Measurements from ENCODE around the gene PREX1. TPM values are rescaled to one million over a fixed set of nuclear protein-coding genes. Genes with fewer than 3 reads are reported as not detected.

Gene PREX1
- total RNA-seq, 1 donor from 2014 or later = 33.1 TPM

- DNase-seq (ENCODE audit: low read depth in 2 of 2) = no peak
Measured at GRCh38 chr20:48685300-48685699, 142.5 kb downstream of the PREX1 start.

DNA sequence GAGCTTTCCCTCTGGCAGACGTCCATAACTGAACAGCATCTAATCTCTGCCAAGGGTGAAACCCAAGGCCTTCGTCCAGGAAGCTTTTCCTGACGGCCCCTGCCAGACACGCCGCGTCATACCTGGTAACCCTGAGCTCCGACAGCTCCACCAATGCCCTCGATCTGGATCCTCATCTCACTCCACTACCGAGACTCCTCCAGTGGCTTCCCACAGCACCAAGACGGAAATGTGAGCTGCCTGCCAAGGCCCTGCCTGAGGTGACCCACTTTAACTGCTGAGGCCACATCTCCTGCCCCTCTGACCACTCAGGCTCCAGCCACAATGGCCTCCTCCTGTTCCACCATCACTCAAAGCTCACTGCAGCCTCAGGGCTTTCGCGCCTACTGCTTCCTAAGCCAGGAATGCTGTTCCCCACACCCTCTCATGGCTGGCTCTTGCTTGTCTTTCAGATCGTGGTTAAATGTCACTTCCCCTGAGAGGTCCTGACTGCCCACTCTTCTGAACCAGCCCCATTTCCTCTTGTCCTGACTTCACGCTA is 143.2 kb downstream of the PREX1 start:
- peak in 1 of 2 donors; percentile 49 for DNase-seq (ENCODE audit: low read depth in 2 of 2)

DNA sequence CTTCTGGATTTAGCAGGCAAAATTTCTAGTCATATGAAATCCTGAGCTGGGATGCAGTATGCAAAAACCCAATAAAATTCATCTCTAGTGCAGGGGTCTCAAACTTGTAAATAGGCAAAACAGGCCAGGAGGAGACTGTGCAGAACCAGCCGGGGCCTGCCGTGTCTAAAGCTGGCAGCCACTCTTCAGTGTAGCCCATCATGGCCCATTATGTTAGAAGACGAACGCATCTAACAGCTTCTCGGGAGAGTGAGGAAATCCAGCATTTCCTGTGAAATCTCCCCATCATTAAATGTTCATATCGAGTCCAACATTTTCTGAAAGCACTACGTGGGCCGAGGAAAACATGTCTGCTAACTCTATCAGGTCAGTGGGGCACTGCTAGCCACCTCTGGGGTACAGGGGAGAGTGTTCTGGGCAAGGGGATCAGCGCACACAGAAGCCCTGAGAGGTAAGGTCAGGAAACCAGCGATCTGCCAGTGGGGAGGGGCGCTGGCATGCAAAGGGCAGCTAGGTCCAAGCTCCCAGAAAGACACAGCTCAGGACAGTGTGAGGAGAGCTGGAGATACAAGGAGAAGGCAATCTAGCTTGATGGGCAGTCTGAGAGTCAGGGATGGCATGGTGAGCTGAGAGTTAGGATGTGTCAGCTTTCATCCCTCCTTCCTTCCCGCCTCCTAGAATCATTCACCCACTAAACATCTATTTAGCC is 144.2 kb downstream of the PREX1 start:
- DNase-seq (ENCODE audit: low read depth in 2 of 2) = peak in 1 of 2 donors; percentile 49

- DNase-seq (ENCODE audit: low read depth in 2 of 2) = peak; percentile 84 to 86
Measured at GRCh38 chr20:48682529-48683363, 145.1 kb downstream of the PREX1 start.

- DNase-seq (ENCODE audit: low read depth in 2 of 2) = no peak
Measured at GRCh38 chr20:48681873-48682426, 145.8 kb downstream of the PREX1 start.

DNA sequence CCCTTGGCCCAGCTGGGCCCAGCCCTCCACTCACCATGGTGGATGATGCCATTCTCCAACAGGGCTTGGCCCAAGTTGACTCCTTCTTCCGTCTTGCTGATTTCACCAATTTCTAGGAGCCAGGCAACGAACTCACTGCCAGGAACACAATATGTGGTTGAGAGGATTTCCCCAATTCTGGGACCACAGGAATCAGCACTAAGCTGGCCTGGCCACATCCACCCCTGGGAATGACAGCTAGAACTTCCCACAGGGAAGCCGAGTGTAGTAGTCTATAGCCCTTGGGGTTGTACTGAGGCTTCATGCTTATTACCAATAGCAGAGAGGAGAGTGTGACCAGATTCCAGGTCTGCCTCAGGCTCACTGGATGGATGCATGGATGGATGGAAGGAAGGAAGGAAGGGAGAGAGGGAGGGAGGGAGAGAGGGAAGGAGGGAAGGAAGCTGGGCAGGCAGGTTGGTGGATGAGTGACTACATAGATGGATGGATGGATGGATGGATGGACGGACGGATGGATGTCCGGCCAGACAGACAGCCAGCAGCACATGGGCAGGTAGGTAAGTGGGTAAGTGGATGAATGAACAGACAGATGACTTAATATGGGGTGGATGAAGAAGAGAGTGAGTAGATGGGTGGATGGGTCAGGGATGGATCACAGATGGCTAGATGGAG is 146.5 kb downstream of the PREX1 start:
- DNase-seq (ENCODE audit: low read depth in 2 of 2) = no peak

DNA sequence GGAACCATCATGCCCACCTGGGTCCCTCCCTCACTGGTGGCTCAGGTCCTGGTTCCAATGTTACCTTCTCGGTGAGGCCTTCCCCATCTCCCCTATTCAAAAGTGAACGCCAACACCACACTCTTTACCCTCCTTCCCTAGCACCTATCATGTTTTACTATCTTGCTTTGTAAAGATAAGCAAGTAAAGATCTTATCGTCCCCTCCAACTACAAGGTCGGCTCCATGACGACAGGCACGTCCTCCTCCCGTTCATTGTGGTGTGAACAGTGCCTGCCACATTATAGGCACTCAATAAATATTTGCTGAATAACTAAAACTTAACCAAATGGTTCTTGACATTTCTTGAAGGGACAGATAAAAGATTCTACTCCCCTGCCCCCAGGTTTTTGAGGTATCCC is 147.1 kb downstream of the PREX1 start:
- no peak for DNase-seq (ENCODE audit: low read depth in 2 of 2)

DNA sequence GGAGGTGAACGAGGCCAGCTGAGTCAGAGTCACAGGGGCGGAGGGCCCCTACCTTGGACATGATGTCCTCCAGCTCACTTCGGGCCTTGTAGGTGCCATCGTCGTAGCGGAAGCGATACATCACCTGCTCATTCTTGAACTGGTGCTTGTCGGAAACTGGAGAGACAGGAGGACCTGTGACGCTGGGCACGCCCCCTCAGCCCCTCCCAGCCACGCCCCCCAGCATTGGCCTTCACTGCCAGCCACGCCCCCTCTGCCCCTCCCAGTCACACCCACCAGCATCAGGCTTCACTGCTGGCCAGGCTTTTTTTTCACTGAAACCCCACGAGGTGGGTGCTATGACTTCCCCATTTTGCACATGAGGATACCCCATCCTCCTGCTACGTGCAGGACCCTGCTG is 148.2 kb downstream of the PREX1 start:
- no peak for DNase-seq (ENCODE audit: low read depth in 2 of 2)

DNA sequence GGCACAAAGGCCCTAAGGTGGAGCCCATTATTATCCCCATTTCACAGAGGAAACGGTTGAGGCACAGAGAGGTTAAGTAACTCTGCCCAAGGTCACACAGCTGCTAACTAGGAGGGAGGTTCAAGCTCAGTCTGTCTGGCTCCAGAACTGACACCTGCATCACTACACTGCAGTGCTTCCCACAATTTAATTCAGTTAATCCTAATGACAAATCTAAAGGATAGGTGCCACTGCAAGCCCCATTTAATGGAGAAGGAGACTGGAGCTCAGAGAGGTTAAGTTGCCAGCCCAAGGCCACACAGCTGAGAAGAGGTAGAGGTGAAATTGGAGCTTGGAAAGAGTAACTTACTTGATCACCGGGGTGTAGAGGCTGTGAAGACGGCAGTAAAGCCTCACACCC is 148.8 kb downstream of the PREX1 start:
- DNase-seq (ENCODE audit: low read depth in 2 of 2) = no peak

- no peak for DNase-seq (ENCODE audit: low read depth in 2 of 2)
Measured at GRCh38 chr20:48678421-48678820, 149.4 kb downstream of the PREX1 start.

DNA sequence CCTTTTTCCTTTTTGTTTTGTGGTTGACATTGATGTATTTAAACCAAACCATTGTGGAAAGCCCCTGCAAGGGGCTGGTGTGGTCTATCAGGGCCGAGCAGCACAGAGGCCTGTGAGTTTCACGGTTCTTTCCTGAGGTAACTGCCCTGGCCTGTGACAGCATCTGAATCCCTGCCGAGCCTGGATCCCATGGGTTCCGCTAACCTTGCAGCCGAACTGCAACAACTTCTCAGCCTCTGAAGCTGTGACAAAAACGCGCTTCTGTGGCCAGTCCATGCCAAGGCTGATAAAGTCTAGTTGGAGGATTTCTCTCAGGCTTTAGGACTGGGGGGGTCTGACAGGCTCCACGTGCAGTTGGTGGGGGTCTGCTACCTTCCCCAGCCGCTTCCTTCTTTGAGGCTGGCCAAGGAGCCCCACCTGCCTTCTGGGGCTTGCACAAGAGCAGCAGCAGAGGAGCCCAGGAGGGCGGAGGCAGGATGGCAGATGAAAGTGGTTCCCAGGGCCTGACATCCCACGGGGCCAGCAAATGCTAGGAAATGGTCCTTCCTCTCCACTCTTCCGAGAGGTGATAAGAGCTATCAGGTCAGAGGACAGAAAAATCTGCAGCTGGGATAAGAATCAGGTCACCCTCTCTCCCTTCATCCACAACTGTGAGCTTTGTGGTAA is 150.9 kb downstream of the PREX1 start:
- DNase-seq (ENCODE audit: low read depth in 2 of 2) = no peak

DNA sequence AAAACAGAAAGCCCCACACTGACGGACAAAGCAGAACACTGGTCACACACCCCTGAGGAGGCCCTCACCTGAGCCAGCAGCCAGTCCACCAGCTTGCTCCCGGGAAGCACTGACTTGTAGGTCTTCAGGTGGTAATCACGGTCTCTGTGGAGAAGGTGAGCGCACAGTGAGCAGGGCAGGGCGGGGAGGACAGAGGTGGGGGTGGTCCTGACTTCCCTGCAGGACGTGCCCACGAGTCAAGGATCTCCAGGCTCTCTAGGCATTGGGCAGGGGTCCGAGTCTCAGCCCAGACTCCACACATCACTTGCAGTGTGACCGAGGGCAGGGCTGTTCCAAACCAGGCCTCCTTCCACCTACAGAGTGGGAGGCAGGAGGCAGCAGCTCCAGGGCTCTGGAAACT is 151.7 kb downstream of the PREX1 start:
- DNase-seq (ENCODE audit: low read depth in 2 of 2) = no peak

DNA sequence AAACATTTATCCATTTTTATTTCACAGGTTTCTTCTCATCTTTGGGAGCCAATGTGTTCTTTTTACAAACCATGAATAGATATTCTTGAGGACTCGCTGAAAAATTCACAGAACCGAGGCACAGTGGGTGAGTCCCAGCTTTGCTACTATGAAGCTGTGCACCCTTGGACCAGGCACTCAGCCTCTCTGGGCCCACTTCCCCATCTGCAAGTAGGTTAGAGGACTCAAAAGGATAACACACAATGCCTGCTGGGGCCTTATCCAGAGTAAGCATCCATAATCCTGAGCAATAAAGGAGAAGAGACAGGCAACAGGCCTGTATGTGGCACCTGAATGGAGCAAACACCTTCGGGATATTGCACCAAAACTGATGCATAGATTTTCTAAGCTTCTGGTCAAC is 153.3 kb downstream of the PREX1 start:
- DNase-seq (ENCODE audit: low read depth in 2 of 2) = no peak

DNA sequence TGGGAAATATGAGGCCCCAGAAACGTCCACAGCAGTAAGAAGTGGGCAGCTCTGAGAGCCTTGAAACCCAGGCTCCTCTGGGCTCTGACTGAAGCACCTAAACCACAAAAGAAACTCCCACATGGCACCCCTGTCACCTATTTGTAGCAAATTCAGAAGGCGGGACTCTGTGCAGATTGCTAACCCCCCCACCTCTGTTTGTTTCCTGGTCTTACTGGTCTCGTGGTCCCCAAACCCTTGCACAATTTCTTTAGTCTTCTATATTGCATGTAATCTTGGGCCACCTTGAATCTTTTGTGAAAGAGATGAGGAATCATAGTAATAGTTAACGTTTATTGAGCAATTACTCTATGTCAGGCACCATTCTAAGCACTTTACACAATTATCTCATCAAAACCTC is 154.3 kb downstream of the PREX1 start:
- DNase-seq (ENCODE audit: low read depth in 2 of 2) = no peak

DNA sequence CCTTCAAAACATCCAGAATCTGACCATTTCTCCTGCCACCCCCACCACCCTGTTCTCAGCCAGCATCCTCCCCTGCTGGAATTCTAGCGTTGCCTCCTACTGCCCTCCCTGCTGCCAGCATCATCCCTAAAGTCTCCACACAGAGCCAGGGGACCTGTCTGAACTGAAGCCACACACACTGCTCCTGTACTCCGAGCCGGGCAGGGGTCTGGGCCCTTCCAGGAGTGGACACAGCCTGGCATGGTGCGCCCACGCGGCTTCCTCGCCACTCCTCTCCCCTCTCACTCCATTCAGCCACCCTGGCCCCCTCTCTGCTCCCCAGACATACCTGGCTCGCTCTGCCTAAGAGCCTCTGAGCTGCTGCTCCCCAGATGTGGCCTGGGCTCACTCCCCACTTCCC is 155.5 kb downstream of the PREX1 start:
- no peak for DNase-seq (ENCODE audit: low read depth in 2 of 2)

DNA sequence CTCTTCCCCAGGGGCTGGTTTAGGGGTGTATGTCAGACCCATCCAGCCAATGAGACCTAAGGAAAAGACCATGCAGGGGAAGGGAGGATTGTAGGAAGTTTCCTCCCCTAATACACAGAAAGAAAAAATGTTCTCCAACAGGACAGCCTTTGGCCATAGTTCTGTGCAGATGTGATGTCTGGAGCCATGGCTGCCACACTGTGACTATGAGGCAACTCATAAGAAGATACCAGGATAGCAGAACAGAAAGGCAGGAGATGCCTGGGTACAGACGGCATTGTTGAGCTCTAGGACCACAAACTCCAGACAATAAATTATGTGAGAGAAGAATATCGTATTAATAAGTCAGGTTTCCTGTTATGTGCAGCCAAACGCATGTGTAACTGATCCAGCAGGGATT is 156.7 kb downstream of the PREX1 start:
- no peak for DNase-seq (ENCODE audit: low read depth in 2 of 2)

- peak; percentile 30 to 87 for DNase-seq (ENCODE audit: low read depth in 2 of 2)
Measured at GRCh38 chr20:48669946-48670605, 157.7 kb downstream of the PREX1 start.

DNA sequence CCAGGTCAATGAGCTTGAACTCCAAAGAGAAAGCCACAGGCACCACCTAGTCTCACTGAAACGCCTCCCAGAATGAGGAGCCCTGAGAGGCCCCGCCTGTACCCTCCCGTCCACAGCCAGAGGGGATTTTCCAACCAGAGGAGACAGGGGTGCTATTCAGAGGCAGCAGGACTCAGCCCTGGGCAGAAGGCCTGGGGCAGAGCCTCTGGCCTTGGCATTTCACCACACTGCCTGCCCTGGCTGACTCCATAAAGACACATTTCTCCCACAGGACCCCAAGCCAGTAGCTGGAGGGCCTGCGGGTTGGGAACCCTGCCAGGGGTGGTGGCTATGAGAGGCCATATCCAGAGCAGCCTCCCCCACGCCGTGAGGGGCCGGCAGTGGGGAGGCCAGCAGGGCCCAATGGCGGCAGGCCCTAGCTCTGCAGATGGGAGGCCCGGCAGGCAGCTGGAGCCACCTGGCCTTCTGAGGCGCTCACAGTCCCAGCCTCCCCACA is 159.3 kb downstream of the PREX1 start:
- DNase-seq (ENCODE audit: low read depth in 2 of 2) = no peak

DNA sequence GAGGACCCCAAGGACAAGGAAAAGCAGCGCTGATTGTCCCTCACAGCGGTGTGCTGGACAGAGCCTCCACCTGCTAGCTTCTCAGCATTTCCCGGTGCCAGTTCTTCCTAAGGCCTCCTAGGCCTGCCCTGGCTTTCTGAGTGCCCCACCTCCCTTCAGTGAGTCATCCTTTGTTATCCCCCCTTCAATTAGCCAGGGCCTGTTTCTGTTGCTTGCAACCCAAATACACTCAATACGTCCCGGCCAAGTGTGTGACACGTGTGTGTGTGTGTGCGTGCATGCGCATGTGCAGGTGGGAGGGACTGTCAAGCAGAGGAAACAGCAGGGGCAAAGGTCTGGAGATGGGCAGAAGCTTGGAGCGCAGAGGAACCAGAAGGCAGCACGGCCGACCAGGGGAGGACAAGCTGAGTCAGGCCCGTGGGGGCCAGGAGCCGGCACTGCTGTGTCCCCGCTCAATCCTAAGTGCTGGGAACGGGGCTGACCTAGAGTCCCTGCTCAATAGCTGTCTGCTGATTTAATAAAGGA is 159.8 kb downstream of the PREX1 start:
- DNase-seq (ENCODE audit: low read depth in 2 of 2) = peak; percentile 93

GRCh38 chr20:48667481-48667880 is 160.3 kb downstream of the PREX1 start:
- peak; percentile 70 to 74 for DNase-seq (ENCODE audit: low read depth in 2 of 2)
